ENCODE measurements around the gene ZFYVE1. TPM values are rescaled to one million over a fixed set of nuclear protein-coding genes. Genes with fewer than 3 reads are reported as not detected.

Gene ZFYVE1
- total and polyA plus RNA-seq, 10 of the 15 experiments (the other 5 are each of a cell fraction or from before 2014, with no cell fraction given) = 1.2 to 13.3 (median 6.4) TPM

- Histone ChIP-seq H3K9ac (ENCODE audit: control insufficient read depth, insufficient read depth, low read length) (no peak overlapping the region), H3K4me2 (ENCODE audit: control insufficient read depth, insufficient read depth) (no peak overlapping the region), H2AFZ (ENCODE audit: control insufficient read depth, low read depth, low read length) (no peak overlapping the region), H3K4me1 (ENCODE audit: control insufficient read depth, insufficient read depth, low read length) (no peaks in the 10 kb centered on the region), H3K36me3 (ENCODE audit: control insufficient read depth in 2 of 2, insufficient read depth in 2 of 2, low read length in 1 of 2) (peaks cover 0 to 16% of the 10 kb centered on the region in 2 experiments; a peak in 2 of 4 replicates), H3K79me2 (ENCODE audit: control insufficient read depth, insufficient read depth, low read length) (no peaks in the 10 kb centered on the region), H3K9me3 (replicated peaks; ENCODE audit: control insufficient read depth, insufficient read depth, low read length) (no peaks in the 10 kb centered on the region), H3K27me3 (replicated peaks in 1 of 2; ENCODE audit: control insufficient read depth in 2 of 2, insufficient read depth in 2 of 2, low read length in 1 of 2) (no peaks in the 10 kb centered on the region), H3K27ac (ENCODE audit: control insufficient read depth, insufficient read depth) (no peak overlapping the region), H4K20me1 (ENCODE audit: control insufficient read depth, insufficient read depth) (no peaks in the 10 kb centered on the region), H3K4me3 (no peak overlapping the region)
- CTCF ChIA-PET = no interaction called here
- POLR2A ChIA-PET = no interaction called here
- DNase-seq (ENCODE audit: low read depth, low spot score) (no peak), FAIRE-seq (no peak), ATAC-seq (no peak)
- no peak for TF ChIP-seq EP300 (IDR thresholded peaks at IDR 0.05; ENCODE audit: borderline replicate concordance in 1 of 2, control insufficient read depth in 1 of 2, low read depth in 2 of 2, low read length in 2 of 2)
- no peak for TF ChIP-seq POLR2A (IDR thresholded peaks at IDR 0.05; ENCODE audit: low read depth, low read length)
- TF ChIP-seq MYB (IDR thresholded peaks at IDR 0.05; ENCODE audit: borderline replicate concordance, low read depth, low read length) = no peak
- TF ChIP-seq GATAD2B (conservative IDR thresholded peaks at IDR 0.05; ENCODE audit: low read depth) = no peak
- no peak for TF ChIP-seq ASH2L (IDR thresholded peaks at IDR 0.05; ENCODE audit: borderline replicate concordance, low read depth)
- intact Hi-C loops (cut with micrococcal nuclease; ENCODE audit: unreplicated experiment) (no loop called here), in situ Hi-C loops (cut with MboI) (no loop called here)
- 77% methylated on average over 6 of the region's 6 CpGs for WGBS (ENCODE audit: insufficient coverage, insufficient replicate concordance, low lambda C conversion rate, missing lambda C conversion rate)
- SMC1A ChIA-PET (ENCODE audit: uncharacterized antibody, unreplicated experiment) = no interaction called here
- no TSS peak for BruUV-seq (replicated peaks)
- RAD21 ChIA-PET (ENCODE audit: unreplicated experiment) = no interaction called here
Measured at GRCh38 chr14:73003681-73004080, 23.2 kb downstream of the ZFYVE1 start.

DNA sequence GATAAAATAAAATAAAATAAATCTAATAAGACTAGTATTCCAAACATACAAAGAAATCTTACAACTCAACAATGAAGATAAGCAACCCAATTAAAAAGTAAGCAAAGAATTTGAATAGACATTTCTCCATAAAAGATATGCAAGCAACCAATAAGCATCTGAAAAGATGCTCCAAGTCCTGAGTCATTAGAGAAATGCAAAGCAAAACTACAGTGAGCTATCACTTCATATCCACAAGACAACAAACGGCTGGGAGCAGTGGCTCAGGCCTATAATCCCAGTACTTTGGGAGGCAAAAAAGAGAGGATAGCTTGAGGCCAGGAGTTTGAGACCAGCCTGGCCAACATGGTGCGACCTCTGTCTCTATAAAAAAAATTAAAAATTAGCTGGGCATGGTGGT is 26.8 kb downstream of the ZFYVE1 start:
- TF ChIP-seq ETV6 (conservative IDR thresholded peaks at IDR 0.05 in 1 of 2, IDR thresholded peaks at IDR 0.05 in 1 of 2; ENCODE audit: borderline replicate concordance in 1 of 2, low read depth in 1 of 2) (no peak), KAT2A (conservative IDR thresholded peaks at IDR 0.05; ENCODE audit: control insufficient read depth, low read depth, low read length) (no peak), NFXL1 (IDR thresholded peaks at IDR 0.05; ENCODE audit: borderline replicate concordance) (no peak), FOXM1 (IDR thresholded peaks at IDR 0.05; ENCODE audit: low read depth, low read length) (no peak), JUND (IDR thresholded peaks at IDR 0.05; ENCODE audit: low read depth, low read length) (no peak), ZNF622 (IDR thresholded peaks at IDR 0.05) (no peak), HDGF (IDR thresholded peaks at IDR 0.05) (no peak), NBN (IDR thresholded peaks at IDR 0.05) (no peak), SMAD5 (IDR thresholded peaks at IDR 0.05; ENCODE audit: low read depth) (no peak), NR2C1 (IDR thresholded peaks at IDR 0.05) (no peak), KLF5 (IDR thresholded peaks at IDR 0.05; ENCODE audit: partially characterized antibody) (no peak), SIN3A (IDR thresholded peaks at IDR 0.05; ENCODE audit: low read depth, low read length) (no peak), IRF3 (IDR thresholded peaks at IDR 0.05) (no peak), SRF (IDR thresholded peaks at IDR 0.05; ENCODE audit: low read depth in 2 of 2, low read length in 2 of 2) (no peak)
- no peak overlapping the region for H3K27ac ChIP-seq (ENCODE audit: control insufficient read depth, insufficient read depth)
- H3K27me3 ChIP-seq (replicated peaks in 1 of 2; ENCODE audit: control insufficient read depth in 2 of 2, insufficient read depth in 2 of 2, low read length in 1 of 2) = no peaks in the 10 kb centered on the region
- FAIRE-seq (no peak), ATAC-seq (no peak), DNase-seq (ENCODE audit: low read depth, low spot score) (no peak)
- no peak overlapping the region for H3K9ac ChIP-seq (ENCODE audit: control insufficient read depth, insufficient read depth, low read length)
- no peak overlapping the region for H2AFZ ChIP-seq (ENCODE audit: control insufficient read depth, low read depth, low read length)
- H3K4me1 ChIP-seq (ENCODE audit: control insufficient read depth, insufficient read depth, low read length) = no peaks in the 10 kb centered on the region
- H3K9me3 ChIP-seq (replicated peaks; ENCODE audit: control insufficient read depth, insufficient read depth, low read length) = no peaks in the 10 kb centered on the region
- CTCF ChIA-PET = interaction anchor here (0.6 to 1.1 kb wide), 4 partner anchors 13 to 638 kb away, joined by 3 read pairs; no protein-coding TSS in a partner anchor
- peaks cover 8 to 10% of the 10 kb centered on the region in 2 experiments; a peak in 3 of 4 replicates for H3K36me3 ChIP-seq (ENCODE audit: control insufficient read depth in 2 of 2, insufficient read depth in 2 of 2, low read length in 1 of 2)
- H3K4me3 ChIP-seq = no peak overlapping the region
- no peaks in the 10 kb centered on the region for H4K20me1 ChIP-seq (ENCODE audit: control insufficient read depth, insufficient read depth)
- intact Hi-C loops (cut with micrococcal nuclease; ENCODE audit: unreplicated experiment) = no loop called here
- in situ Hi-C loops (cut with MboI) = no loop called here
- SMC1A ChIA-PET (ENCODE audit: uncharacterized antibody, unreplicated experiment) = interaction anchor here (1.1 kb wide), 1 partner anchor 195 kb away, joined by 3 read pairs; no protein-coding TSS in a partner anchor
- H3K79me2 ChIP-seq (ENCODE audit: control insufficient read depth, insufficient read depth, low read length) = no peaks in the 10 kb centered on the region
- no TSS peak for BruUV-seq (replicated peaks)
- RAD21 ChIA-PET (ENCODE audit: unreplicated experiment) = interaction anchor here (0.5 kb wide), 1 partner anchor 630 kb away, joined by 3 read pairs; no protein-coding TSS in a partner anchor
- 91% methylated on average over 2 of the region's 2 CpGs for WGBS (ENCODE audit: insufficient coverage, insufficient replicate concordance, low lambda C conversion rate, missing lambda C conversion rate)
- POLR2A ChIA-PET = no interaction called here
- H3K4me2 ChIP-seq (ENCODE audit: control insufficient read depth, insufficient read depth) = no peak overlapping the region

Measured in GM12878 (cell line).